CD4-positive, alpha-beta T cell treated with Interleukin-1 beta for 1 hour (primary cell): ENCODE results near the gene TP53AIP1.
A peak's percentile ranks its signal among the peaks of the same experiment; 100 is the strongest.

Experiments
- DNase-seq, 2 donors: peaks; one replicate each; pipeline ENCODE4 v3.0.0-alpha.2; 2020 to 2022

Gene TP53AIP1, protein sequence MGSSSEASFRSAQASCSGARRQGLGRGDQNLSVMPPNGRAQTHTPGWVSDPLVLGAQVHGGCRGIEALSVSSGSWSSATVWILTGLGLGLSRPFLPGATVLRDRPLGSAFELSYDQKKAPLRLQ

DNA sequence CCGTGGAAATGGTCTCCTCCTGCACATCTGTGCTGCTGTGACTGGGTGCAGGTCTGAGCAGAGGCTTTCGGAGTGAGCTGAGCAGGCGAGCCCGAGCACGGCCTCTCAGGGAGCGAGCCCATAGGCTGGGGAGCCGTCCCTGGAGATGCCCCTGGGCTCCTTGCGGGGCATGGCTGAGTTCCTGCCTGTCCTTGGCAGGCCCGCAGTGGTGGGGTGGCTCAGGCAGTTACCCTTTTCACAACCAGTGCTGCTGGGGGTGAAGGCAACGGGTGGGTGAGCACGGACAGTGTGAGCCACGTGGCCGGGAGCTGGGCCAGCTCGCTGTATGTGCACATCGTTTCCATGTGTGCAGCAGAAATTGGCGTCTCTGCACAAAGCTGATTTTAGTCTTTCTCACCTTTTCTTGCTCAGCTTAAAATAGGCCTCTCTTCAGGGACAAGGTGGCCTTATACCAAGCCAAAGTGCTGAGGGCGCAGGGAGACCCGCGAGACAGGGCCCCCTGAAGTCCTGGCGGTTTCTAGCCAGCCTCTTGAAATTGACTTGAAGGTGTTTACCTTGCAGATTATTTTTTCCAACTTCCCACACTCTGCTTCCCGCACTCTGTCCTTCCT, at the start of gene TP53AIP1:
Gene TP53AIP1 (minus strand): TSS at position 55 of the 611 bp plus-strand sequence. CDS start 5,053 bp downstream, outside the sequence.
- DNase-seq: no peak

- DNase-seq: no peak
These were observed 45.7 kb upstream of the TP53AIP1 start for GRCh38 chr11:128988242-128988970.

GRCh38 chr11:128985880-128986279, 43.2 kb upstream of the TP53AIP1 start:
- DNase-seq: no peak

DNA sequence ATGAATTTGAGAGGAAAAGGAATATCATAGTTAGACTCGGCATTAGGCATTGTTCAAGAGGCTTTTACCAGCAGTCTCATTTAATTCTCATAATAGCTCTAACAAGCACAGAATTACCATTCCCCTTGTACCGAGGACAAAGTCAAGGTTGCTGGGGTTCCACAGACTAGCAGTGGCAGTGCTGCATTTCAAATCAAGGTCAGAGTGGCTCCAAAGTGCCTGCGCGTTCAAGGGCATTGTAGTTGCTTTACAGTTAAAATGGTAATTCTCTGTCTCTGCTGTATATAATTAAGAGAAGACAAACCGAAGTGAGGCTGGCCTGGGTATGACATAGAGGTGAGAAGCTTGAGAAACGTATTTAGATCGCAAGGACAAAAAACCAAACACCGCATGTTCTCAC, 40.4 kb upstream of the TP53AIP1 start:
- DNase-seq: no peak

DNA sequence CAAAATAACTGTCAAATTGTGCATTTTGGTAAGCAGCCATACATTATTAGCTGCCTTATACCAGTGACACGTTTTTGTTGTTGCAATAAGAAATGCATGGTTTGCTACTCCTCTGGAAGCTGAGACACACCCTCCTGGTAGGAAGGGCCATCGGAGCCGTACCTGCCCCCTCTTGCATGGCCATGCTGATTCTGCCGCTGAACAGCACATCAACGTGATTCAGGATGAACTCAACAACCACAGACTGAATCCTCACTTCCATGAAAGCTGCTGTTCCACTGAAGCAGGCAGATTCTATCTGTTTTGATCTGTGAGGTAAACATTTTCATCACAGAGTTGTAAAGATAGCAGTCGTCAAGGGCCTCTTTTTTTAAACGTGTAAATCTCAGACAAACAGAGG, 38.6 kb upstream of the TP53AIP1 start:
- no peak for DNase-seq

DNA sequence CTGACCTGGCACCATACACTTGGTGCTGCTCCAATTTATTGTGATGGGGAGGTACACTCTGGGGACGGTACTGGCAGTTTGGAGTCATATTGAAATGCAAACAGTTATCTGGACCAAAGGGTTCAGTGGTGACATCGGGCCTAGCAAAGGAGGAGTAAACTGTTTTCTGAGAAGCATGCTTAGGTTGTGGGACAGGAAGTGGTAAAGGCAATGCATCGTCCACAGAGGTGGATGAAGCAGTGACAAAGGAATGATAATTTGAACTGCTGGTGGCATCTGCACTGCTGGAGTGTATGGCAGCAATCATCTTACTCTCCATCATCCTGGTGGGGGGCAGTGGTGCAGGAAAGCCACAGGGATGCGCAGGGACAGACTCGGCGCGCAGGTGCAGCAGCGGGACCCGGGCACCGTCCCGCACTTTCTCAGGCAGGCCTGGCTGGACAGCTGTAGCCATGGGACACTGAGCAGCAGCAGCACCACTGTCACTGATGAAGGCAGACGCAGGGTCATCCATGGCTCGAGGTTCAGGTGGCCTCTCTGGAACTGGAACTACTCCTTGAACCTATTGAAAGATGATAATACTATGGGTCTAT, 28.0 kb upstream of the TP53AIP1 start:
- DNase-seq: no peak

GRCh38 chr11:128968916-128969315, 26.2 kb upstream of the TP53AIP1 start:
- DNase-seq: no peak

GRCh38 chr11:128967578-128967977, 24.9 kb upstream of the TP53AIP1 start:
- no peak for DNase-seq

DNA sequence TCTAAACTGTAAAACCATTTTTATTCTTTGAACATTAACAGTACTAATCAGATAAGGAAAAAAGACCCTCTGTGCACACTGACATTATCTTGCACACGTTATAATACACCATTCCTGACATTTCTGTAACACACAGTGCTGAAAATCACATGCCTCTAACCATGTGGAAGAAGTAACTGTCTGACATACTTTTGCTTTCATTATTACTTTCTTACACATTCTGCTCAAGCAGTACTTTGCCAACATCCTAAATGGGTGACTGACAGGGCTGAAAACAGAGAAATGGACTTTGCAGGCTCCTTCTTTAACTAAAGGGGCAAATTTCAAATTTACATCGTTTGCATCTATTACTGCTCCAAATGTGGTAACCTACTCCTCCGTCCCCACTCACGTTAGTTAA, 22.8 kb upstream of the TP53AIP1 start:
- no peak for DNase-seq

DNA sequence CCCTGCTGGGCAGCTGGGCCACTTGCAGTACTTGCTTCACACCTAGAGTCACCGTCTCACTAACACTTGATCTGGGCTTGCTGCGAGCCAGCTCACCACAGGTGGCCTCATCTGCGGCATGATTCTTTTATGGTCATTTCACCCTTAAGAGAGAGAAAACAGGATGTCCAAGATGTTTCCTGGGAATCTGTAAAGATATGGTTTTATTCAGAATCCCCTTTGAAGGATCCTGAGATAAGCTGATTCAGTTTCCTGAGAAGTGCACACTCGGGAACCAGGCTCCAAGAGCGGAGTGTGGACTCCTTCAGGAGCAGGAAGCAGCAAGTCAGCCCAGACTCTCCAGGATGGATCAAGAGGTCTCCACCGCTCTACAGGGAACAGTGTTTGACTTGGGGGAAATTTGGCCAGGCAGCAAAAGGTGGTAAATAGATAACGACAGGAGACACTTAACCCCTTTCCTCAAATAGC, 21.8 kb upstream of the TP53AIP1 start:
- DNase-seq: no peak

DNA sequence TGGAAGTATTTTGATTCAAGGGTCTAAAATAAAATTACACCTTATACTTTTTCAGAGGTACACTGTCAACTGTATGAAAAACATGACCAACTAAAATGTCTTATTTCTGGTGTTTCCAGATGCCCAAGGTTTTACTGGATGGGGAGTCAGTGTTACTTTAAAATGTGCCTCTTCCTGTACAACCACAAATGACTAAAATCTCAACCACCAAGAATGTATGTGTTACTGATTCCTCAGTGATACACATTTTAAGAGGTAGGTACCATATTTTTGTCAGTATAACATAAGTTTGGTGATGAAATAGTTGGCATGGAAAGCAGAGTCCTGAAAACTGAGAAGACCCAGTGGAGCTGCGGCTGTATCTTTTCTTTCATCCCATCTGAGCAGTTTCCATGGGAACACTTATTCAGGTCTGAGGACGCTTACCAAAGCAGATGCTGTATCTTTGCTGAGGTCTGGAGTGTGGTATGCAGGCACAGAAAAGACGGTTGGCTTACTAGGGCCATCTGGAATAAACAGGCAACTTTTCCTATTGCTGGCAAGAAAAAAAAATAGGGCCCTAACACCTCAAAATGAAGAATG, 21.2 kb upstream of the TP53AIP1 start:
- no peak for DNase-seq

DNA sequence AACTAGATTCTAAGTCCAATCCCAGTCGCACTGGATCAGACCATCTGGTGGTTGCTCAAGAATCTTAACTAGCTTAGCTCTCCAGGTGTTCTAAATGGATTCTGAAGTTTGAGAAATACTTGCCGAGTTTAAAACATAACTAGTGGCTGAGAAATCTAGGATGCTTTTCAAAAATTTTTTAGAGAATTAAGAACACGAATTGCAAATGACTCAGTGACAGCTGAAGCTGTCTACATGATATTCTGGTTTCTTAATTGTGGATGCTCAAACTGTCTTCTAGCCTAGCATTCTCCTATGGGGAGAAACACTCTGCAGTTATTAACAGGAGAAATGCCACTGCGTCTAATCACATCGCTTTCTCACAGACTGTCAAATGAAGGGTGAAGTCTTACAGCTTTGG, 20.2 kb upstream of the TP53AIP1 start:
- DNase-seq: no peak

GRCh38 chr11:128961645-128962044, 19.0 kb upstream of the TP53AIP1 start:
- no peak for DNase-seq

- DNase-seq: no peak
These were observed 14.5 kb upstream of the TP53AIP1 start for GRCh38 chr11:128957202-128957482.

DNA sequence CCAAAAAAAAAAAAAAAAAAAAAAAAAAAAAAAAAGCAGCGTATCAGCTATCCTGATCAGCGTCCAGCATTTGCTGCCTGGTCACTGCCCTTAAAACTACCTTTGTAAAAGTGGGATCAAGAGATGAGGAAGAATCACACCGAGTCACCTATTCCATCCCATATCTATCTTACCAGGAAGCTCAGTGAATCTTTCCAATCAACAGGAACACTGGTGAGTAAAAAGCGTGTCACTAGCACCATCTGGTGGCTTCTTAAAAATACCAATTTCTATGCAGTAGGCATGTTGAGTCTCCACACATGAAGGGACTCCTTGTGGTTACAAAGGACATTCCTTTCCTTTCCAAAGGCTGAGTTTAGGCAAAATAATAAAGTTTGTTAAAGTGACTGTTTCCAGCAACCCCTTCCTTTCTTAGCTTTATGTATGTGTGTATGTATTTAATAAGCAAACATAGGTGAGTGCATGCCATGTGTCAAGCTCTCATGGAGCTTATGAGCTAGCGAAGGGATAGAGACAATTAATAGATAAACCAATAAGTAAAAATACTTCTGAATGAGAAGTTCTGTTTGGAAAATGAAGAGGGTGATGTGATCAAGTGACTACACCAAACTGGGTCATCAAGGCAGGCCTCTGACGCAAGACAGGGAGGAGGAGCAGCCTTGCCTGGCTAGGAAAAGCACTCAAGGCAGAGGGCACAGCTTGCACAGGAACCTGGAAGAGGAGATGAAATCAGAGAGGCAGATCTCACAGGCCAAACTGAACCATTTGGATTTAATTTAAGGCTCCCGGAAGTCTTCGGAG, 13.9 kb upstream of the TP53AIP1 start:
- DNase-seq: peak in 1 of 2 donors; percentile 54

DNA sequence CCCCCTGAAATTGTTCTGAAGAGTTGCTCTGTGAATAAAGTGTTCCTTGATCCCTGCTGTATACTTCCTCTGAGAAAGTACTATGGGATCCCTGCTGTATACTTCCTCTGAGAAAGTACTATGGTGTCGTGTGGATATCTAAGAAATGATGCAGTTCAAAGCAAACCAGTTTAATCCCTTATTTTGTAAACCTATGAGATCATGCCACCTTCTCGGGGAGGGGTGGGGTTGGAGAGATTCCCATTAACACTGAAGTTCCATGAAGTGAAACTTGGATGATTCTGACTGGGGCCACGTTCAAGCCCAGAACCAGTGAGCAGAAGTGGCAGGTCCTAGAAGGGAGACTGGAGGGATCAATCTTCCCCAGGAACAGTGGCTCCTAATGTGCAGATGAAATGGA, 13.0 kb upstream of the TP53AIP1 start:
- no peak for DNase-seq

DNA sequence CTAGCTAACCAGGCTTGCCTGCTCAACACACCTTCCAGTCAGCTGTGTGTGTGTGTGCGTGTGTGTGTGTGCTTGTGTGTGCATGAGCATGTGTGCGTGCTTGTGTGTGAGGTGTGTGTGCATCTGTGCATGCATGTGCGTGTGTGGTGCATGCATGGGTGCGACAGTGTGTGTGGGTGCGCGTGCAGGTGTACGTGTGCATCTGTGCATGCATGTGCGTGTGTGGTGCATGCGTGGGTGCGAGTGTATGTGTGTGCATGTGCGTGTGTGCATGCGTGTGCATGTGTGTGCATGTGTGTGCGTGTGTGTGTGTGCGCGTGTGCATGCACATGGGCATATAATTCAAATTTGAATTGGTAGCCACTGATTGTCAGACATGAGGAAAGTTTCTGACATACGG, 10.5 kb upstream of the TP53AIP1 start:
- no peak for DNase-seq

GRCh38 chr11:128949791-128950454, 7.3 kb upstream of the TP53AIP1 start:
- no peak for DNase-seq

- no peak for DNase-seq
These were observed 5.9 kb upstream of the TP53AIP1 start for GRCh38 chr11:128948583-128948982.

DNA sequence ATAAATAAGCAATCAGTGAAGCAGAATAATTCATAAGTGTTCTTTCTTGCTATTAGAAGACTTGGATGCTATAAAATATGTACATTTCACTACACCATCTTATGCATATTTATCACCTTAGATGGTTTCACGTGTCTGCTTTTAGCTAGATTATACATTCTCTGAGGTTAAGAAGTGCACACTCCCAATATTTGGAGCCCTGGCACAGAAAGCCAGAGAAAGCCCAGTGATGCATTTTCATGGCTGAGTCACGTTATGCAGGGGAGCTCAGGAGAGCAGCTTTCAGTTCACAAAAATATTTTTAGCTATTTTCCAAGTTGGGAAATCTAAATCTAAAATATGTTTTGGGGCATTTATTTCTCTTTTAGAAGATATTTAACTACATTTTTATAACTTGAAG, 5.1 kb upstream of the TP53AIP1 start:
- no peak for DNase-seq

DNA sequence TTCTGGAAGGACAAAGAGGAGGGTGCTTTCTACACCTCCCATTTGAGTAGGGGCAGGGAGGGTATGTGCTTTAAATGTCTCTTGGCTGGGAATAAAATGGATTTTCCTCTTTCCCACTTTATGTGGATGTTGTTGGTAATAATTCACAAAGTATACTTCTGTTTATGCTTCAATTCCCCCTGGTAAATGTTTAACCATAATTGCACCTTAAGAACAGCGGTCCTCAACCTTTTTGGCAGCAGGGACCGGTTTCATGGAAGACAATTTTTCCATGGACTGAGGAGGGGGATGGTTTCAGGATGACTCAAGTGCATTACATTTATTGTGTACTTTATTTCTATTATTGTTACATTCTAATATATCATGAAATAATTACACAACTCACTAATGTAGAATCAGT, 4.0 kb upstream of the TP53AIP1 start:
- DNase-seq: no peak

DNA sequence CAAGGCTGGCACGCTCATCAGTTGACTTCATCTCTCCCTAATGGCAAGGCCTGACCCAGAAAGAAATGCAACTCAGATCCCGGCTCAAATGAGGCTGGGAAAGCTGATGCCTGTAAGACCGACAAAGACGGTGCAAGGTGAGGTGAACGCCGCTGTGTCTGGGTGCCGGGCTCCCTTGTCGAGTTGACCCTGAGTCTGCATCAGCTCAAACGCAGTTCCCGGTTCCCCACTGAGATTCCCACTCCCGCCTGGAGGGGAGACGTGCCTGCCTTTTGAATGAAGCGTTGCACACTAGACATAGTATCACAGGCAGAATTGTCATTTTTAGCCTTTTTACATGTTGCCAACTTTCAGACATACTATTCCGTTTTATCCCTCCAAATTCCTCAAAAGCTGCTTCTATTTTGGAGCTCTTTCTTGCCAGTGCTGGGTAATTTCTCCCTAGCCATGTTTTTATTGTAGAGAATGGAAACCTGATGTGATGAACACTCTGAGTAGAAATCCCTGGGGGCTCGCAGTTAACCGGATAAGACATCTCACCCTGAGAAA, 831 bp upstream of the TP53AIP1 start:
- DNase-seq: no peak
